ENCODE data around the gene UNC5A. TPM values are rescaled to one million over a fixed set of nuclear protein-coding genes. Genes with fewer than 3 reads are reported as not detected.
A peak's percentile ranks its signal among the peaks of the same experiment; 100 is the strongest.

The UNC5A gene
- total RNA-seq, 1 experiment from 2014 or later = not detected

GRCh38 chr5:176800024-176800423, 10.3 kb upstream of the UNC5A start:
- Histone ChIP-seq H3K36me3 (no peaks in the 10 kb centered on the region), H3K9me3 (replicated peaks) (no peaks in the 10 kb centered on the region)

GRCh38 chr5:176802116-176802784, 8.1 kb upstream of the UNC5A start:
- Histone ChIP-seq H3K27ac (no peak overlapping the region), H3K4me1 (replicated peaks) (no peaks in the 10 kb centered on the region), H3K27me3 (replicated peaks) (peaks cover 32% of the 10 kb centered on the region), H3K4me3 (no peak overlapping the region), H3K36me3 (no peaks in the 10 kb centered on the region), H3K9me3 (replicated peaks) (no peaks in the 10 kb centered on the region; the same call in 1 of the 2 replicates)
- no peak for DNase-seq (ENCODE audit: low read depth in 1 of 2, low spot score in 2 of 2)

More at GRCh38 chr5:176800024-176800423, 10.3 kb upstream of the UNC5A start:
- Histone ChIP-seq H3K27ac (no peak overlapping the region), H3K4me3 (no peak overlapping the region), H3K27me3 (replicated peaks) (peaks cover 44% of the 10 kb centered on the region), H3K4me1 (replicated peaks) (no peaks in the 10 kb centered on the region)
- no peak for DNase-seq (ENCODE audit: low read depth in 1 of 2, low spot score in 2 of 2)

GRCh38 chr5:176803068-176803942, 7.1 kb upstream of the UNC5A start:
- Histone ChIP-seq H3K9me3 (replicated peaks) (no peaks in the 10 kb centered on the region; the same call in 1 of the 2 replicates), H3K4me3 (no peak overlapping the region), H3K27ac (no peak overlapping the region), H3K27me3 (replicated peaks) (peaks cover 30% of the 10 kb centered on the region), H3K36me3 (no peaks in the 10 kb centered on the region), H3K4me1 (replicated peaks) (no peaks in the 10 kb centered on the region)
- DNase-seq (ENCODE audit: low read depth in 1 of 2, low spot score in 2 of 2) = no peak

- H3K36me3 ChIP-seq = no peaks in the 10 kb centered on the region
- H3K4me3 ChIP-seq = no peak overlapping the region
- H3K27me3 ChIP-seq (replicated peaks) = peaks cover 30% of the 10 kb centered on the region
- no peaks in the 10 kb centered on the region for H3K4me1 ChIP-seq (replicated peaks)
- no peak overlapping the region for H3K27ac ChIP-seq
- DNase-seq (ENCODE audit: low read depth in 1 of 2, low spot score in 2 of 2) = no peak
- no peaks in the 10 kb centered on the region; the same call in 1 of the 2 replicates for H3K9me3 ChIP-seq (replicated peaks)
Observed at GRCh38 chr5:176803943-176804498, 6.3 kb upstream of the UNC5A start.

- peaks cover 43% of the 10 kb centered on the region for H3K27me3 ChIP-seq (replicated peaks)
Observed at GRCh38 chr5:176806137-176806536, 4.2 kb upstream of the UNC5A start.

GRCh38 chr5:176809544-176810080, 747 bp upstream of the UNC5A start:
- no peak for DNase-seq (ENCODE audit: low read depth in 1 of 2, low spot score in 2 of 2)
- Histone ChIP-seq H3K36me3 (no peaks in the 10 kb centered on the region; the same call in 1 of the 2 replicates), H3K27me3 (replicated peaks) (peaks cover 75% of the 10 kb centered on the region), H3K4me1 (replicated peaks) (peaks cover 21% of the 10 kb centered on the region), H3K27ac (no peak overlapping the region), H3K4me3 (peak overlapping the region; percentile 8; the same call in 1 of the 2 replicates), H3K9me3 (replicated peaks) (peaks cover 7% of the 10 kb centered on the region)

More at GRCh38 chr5:176806137-176806536, 4.2 kb upstream of the UNC5A start:
- peaks cover 21% of the 10 kb centered on the region for H3K4me1 ChIP-seq (replicated peaks)
- no peak for DNase-seq (ENCODE audit: low read depth in 1 of 2, low spot score in 2 of 2)
- no peak overlapping the region for H3K27ac ChIP-seq
- no peaks in the 10 kb centered on the region; the same call in 1 of the 2 replicates for H3K36me3 ChIP-seq
- H3K9me3 ChIP-seq (replicated peaks) = peaks cover 7% of the 10 kb centered on the region
- no peak overlapping the region for H3K4me3 ChIP-seq

- Histone ChIP-seq H3K36me3 (no peaks in the 10 kb centered on the region; the same call in 1 of the 2 replicates), H3K27me3 (replicated peaks) (peaks cover 88% of the 10 kb centered on the region), H3K27ac (no peak overlapping the region), H3K9me3 (replicated peaks) (peaks cover 7% of the 10 kb centered on the region), H3K4me1 (replicated peaks) (peaks cover 21% of the 10 kb centered on the region), H3K4me3 (peak overlapping the region; percentile 8)
- peak in 1 of 2 experiments; percentile 33 for DNase-seq (ENCODE audit: low read depth in 1 of 2, low spot score in 2 of 2)
Observed at GRCh38 chr5:176810687-176811501, 535 bp downstream of the UNC5A start.

- H3K4me1 ChIP-seq (replicated peaks) = peaks cover 23% of the 10 kb centered on the region
- H3K27ac ChIP-seq = no peak overlapping the region
- H3K4me3 ChIP-seq = no peak overlapping the region
- peak in 1 of 2 experiments; percentile 42 for DNase-seq (ENCODE audit: low read depth in 1 of 2, low spot score in 2 of 2)
- H3K9me3 ChIP-seq (replicated peaks) = peaks cover 7% of the 10 kb centered on the region
- peaks cover 90% of the 10 kb centered on the region for H3K27me3 ChIP-seq (replicated peaks)
- H3K36me3 ChIP-seq = no peaks in the 10 kb centered on the region; the same call in 1 of the 2 replicates
Observed at GRCh38 chr5:176812269-176813259, 2.2 kb downstream of the UNC5A start.

GRCh38 chr5:176813587-176814312, 3.4 kb downstream of the UNC5A start:
- Histone ChIP-seq H3K27me3 (replicated peaks) (peaks cover 93% of the 10 kb centered on the region), H3K9me3 (replicated peaks) (peaks cover 7% of the 10 kb centered on the region), H3K4me3 (no peak overlapping the region)

GRCh38 chr5:176814313-176814685, 3.9 kb downstream of the UNC5A start:
- Histone ChIP-seq H3K27me3 (replicated peaks) (peaks cover 93% of the 10 kb centered on the region), H3K4me1 (replicated peaks) (peaks cover 29% of the 10 kb centered on the region), H3K9me3 (replicated peaks) (peaks cover 7% of the 10 kb centered on the region), H3K4me3 (no peak overlapping the region), H3K27ac (no peak overlapping the region), H3K36me3 (no peaks in the 10 kb centered on the region; the same call in 1 of the 2 replicates)
- DNase-seq (ENCODE audit: low read depth in 1 of 2, low spot score in 2 of 2) = no peak

More at GRCh38 chr5:176813587-176814312, 3.4 kb downstream of the UNC5A start:
- Histone ChIP-seq H3K4me1 (replicated peaks) (peaks cover 31% of the 10 kb centered on the region), H3K36me3 (no peaks in the 10 kb centered on the region; the same call in 1 of the 2 replicates), H3K27ac (no peak overlapping the region)
- no peak for DNase-seq (ENCODE audit: low read depth in 1 of 2, low spot score in 2 of 2)

- no peak for DNase-seq (ENCODE audit: low read depth in 1 of 2, low spot score in 2 of 2)
- H3K4me3 ChIP-seq = no peak overlapping the region
- peaks cover 1% of the 10 kb centered on the region; the same call in 1 of the 2 replicates for H3K9me3 ChIP-seq (replicated peaks)
- H3K36me3 ChIP-seq = no peaks in the 10 kb centered on the region; the same call in 1 of the 2 replicates
- peaks cover 91% of the 10 kb centered on the region for H3K27me3 ChIP-seq (replicated peaks)
- no peak overlapping the region for H3K27ac ChIP-seq
- H3K4me1 ChIP-seq (replicated peaks) = peaks cover 22% of the 10 kb centered on the region
Observed at GRCh38 chr5:176814836-176815438, 4.6 kb downstream of the UNC5A start.

All from SJSA1 (cell line).